Panc1 (cell line): ENCODE measurements around the gene CHRNE. TPM values are rescaled to one million over a fixed set of nuclear protein-coding genes. Genes with fewer than 3 reads are reported as not detected.

Experiments
- ATAC-seq: fragments of 200-7000 bp; cut with Tn5 transposase; 2 replicates; pipeline ENCODE4 v1.9.1; 2020; ENCODE audit warnings: mild to moderate bottlenecking, moderate library complexity
- BruUV-seq: library from RNA; stranded (reverse); fragments of 400-500 nt; replicated peaks from 2 replicates; lab custom pipeline; 2021; lab: Mats Ljungman, UMichigan
- CTCF ChIA-PET: fragments of 300-600 bp; sonication (Branson Sonifier 250); formaldehyde crosslinking; loops from one replicate; lab custom pipeline; 2022; ENCODE audit warnings: antibody characterized with exemption; lab: Charles Lee
- POLR2A ChIA-PET: fragments of 300-600 bp; sonication (Branson Sonifier 250); formaldehyde crosslinking; loops from one replicate; lab custom pipeline; 2022; ENCODE audit warnings: antibody characterized with exemption; lab: Charles Lee
- DNase-seq: peaks from one replicate; pipeline ENCODE4 v3.0.0-alpha.2; 2010; ENCODE audit warnings: low read depth, low spot score
- H3K27ac ChIP-seq: 2 replicates; pipeline ENCODE4 v1.5.1; 2011; ENCODE audit warnings: mild to moderate bottlenecking, low read length, inconsistent platforms
- H3K27me3 ChIP-seq: fragments of 200-500 bp; sonication (Bioruptor generic); 2 replicates; pipeline ENCODE4 v1.6.0; 2014; ENCODE audit warnings: low read length, inconsistent platforms; ENCODE audit not compliant: control insufficient read depth, insufficient read depth
- H3K36me3 ChIP-seq: fragments of 200-500 bp; sonication (Bioruptor generic); 2 replicates; pipeline ENCODE4 v1.5.1; 2014; ENCODE audit warnings: inconsistent platforms, mild to moderate bottlenecking, low read length, moderate library complexity; ENCODE audit not compliant: control insufficient read depth, insufficient read depth
- H3K4me1 ChIP-seq: 2 replicates; pipeline ENCODE4 v1.5.1; 2011; ENCODE audit warnings: inconsistent platforms, mild to moderate bottlenecking, low read length, moderate library complexity; ENCODE audit not compliant: control insufficient read depth, insufficient read depth
- H3K4me3 ChIP-seq, 2 experiments: 2 replicates each; pipeline ENCODE4 v1.5.1; 2011 to 2012; ENCODE audit warnings: low read depth in 2 of 2, low read length in 2 of 2, mild to moderate bottlenecking in 2 of 2, inconsistent platforms in 1 of 2, moderate library complexity in 1 of 2
- H3K9me3 ChIP-seq: fragments of 200-500 bp; sonication (Bioruptor generic); 2 replicates; pipeline ENCODE4 v1.5.1; 2014; ENCODE audit warnings: low read depth, mild to moderate bottlenecking, inconsistent platforms, low read length, moderate library complexity; ENCODE audit not compliant: control insufficient read depth, insufficient read depth
- POLR2AphosphoS5 ChIP-seq: IDR thresholded peaks from 2 replicates; pipeline ENCODE4 v1.6.1; 2012; ENCODE audit warnings: mild to moderate bottlenecking, low read depth, low read length, moderate library complexity
- SIN3A ChIP-seq: IDR thresholded peaks from 2 replicates; pipeline ENCODE4 v1.6.1; 2012; ENCODE audit warnings: low read depth, mild to moderate bottlenecking, low read length, moderate library complexity, borderline replicate concordance; ENCODE audit not compliant: insufficient read depth
- TCF7L2 ChIP-seq: IDR thresholded peaks from 2 replicates; pipeline ENCODE4 v1.6.1; 2011; ENCODE audit warnings: mild to moderate bottlenecking, low read depth, low read length, inconsistent platforms
- in situ Hi-C: cut with HindIII; loops from 2 replicates; pipeline ENCODE4 v1.10.0; 2016; ENCODE audit warnings: low sequenced_read_pairs, low pct_unique_long_range_greater_than_20kb
- intact Hi-C: fragments of 100-400 bp; cut with micrococcal nuclease; formaldehyde crosslinking; loops from one replicate; pipeline ENCODE4 v1.10.0; 2022; ENCODE audit not compliant: unreplicated experiment
- total RNA-seq: library from RNA; stranded (reverse); gene quantifications from one replicate; pipeline ENCODE4 v1.2.1, GENCODE V29; 2021; ENCODE audit not compliant: unreplicated experiment
- TF ChIP-seq, protein P1 (sequence below), 2 experiments: IDR thresholded peaks; 2 replicates each; pipeline ENCODE4 v1.6.1; 2011 to 2012; ENCODE audit warnings: low read depth in 2 of 2, control low read depth in 1 of 2, low read length in 1 of 2, mild to moderate bottlenecking in 1 of 2, moderate library complexity in 1 of 2; ENCODE audit not compliant: insufficient read depth in 1 of 2
- TF ChIP-seq, protein P2 (sequence below): fragments of 450-650 bp; IDR thresholded peaks from 2 replicates; pipeline ENCODE4 v1.5.1; 2017; ENCODE audit warnings: mild to moderate bottlenecking

CHRNE gene
- total RNA-seq, 1 experiment from 2014 or later: 0.13 TPM

- ATAC-seq (no peak), DNase-seq (no peak)
- no peak overlapping the region for H3K27ac ChIP-seq
- ChIA-PET POLR2A (no interaction called here), CTCF (no interaction called here)
- H3K9me3 ChIP-seq: no peaks in the 10 kb centered on the region
- no peaks in the 10 kb centered on the region; the same call in 1 of the 2 replicates for H3K4me1 ChIP-seq
- in situ Hi-C loops: no loop called here
- intact Hi-C loops: no loop called here
- H3K36me3 ChIP-seq: no peaks in the 10 kb centered on the region
- no TSS peak for BruUV-seq
- no peaks in the 10 kb centered on the region for H3K27me3 ChIP-seq
- TF ChIP-seq, protein P1, sequence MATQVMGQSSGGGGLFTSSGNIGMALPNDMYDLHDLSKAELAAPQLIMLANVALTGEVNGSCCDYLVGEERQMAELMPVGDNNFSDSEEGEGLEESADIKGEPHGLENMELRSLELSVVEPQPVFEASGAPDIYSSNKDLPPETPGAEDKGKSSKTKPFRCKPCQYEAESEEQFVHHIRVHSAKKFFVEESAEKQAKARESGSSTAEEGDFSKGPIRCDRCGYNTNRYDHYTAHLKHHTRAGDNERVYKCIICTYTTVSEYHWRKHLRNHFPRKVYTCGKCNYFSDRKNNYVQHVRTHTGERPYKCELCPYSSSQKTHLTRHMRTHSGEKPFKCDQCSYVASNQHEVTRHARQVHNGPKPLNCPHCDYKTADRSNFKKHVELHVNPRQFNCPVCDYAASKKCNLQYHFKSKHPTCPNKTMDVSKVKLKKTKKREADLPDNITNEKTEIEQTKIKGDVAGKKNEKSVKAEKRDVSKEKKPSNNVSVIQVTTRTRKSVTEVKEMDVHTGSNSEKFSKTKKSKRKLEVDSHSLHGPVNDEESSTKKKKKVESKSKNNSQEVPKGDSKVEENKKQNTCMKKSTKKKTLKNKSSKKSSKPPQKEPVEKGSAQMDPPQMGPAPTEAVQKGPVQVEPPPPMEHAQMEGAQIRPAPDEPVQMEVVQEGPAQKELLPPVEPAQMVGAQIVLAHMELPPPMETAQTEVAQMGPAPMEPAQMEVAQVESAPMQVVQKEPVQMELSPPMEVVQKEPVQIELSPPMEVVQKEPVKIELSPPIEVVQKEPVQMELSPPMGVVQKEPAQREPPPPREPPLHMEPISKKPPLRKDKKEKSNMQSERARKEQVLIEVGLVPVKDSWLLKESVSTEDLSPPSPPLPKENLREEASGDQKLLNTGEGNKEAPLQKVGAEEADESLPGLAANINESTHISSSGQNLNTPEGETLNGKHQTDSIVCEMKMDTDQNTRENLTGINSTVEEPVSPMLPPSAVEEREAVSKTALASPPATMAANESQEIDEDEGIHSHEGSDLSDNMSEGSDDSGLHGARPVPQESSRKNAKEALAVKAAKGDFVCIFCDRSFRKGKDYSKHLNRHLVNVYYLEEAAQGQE (IDR thresholded peaks at IDR 0.05; ENCODE audit: insufficient read depth in 1 of 2, low read depth in 2 of 2, low read length in 1 of 2): no peak
- TF ChIP-seq TCF7L2 (no peak), SIN3A (no peak), POLR2AphosphoS5 (no peak)
- TF ChIP-seq, protein P2, sequence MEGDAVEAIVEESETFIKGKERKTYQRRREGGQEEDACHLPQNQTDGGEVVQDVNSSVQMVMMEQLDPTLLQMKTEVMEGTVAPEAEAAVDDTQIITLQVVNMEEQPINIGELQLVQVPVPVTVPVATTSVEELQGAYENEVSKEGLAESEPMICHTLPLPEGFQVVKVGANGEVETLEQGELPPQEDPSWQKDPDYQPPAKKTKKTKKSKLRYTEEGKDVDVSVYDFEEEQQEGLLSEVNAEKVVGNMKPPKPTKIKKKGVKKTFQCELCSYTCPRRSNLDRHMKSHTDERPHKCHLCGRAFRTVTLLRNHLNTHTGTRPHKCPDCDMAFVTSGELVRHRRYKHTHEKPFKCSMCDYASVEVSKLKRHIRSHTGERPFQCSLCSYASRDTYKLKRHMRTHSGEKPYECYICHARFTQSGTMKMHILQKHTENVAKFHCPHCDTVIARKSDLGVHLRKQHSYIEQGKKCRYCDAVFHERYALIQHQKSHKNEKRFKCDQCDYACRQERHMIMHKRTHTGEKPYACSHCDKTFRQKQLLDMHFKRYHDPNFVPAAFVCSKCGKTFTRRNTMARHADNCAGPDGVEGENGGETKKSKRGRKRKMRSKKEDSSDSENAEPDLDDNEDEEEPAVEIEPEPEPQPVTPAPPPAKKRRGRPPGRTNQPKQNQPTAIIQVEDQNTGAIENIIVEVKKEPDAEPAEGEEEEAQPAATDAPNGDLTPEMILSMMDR: no peak
- no peak overlapping the region for H3K4me3 ChIP-seq
These were observed 41.8 kb downstream of the CHRNE start for GRCh38 chr17:4861052-4861451.

DNA sequence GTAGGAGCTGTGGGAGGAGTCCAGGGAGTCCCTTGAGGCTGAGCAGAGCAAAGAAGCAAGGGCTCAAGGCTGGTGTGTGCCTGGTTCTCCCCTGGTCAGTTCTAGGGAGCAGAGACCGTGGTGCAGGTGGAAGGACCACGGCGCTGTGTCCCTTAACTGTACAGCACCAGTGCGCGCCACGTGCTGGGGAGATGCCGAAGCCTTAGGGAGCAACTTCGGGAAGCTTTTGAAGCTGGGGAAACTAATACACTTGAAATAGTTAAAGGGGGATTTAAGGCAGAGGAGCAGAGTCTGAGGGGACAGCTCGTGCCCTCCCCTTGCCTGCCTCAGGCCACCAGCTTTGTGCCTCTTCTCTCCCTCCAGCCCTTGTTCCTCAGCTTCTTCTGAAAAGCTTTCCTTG is 42.2 kb downstream of the CHRNE start:
- intact Hi-C loops: no loop called here
- DNase-seq (no peak), ATAC-seq (no peak)
- Histone ChIP-seq H3K4me3 (no peak overlapping the region), H3K36me3 (no peaks in the 10 kb centered on the region), H3K27ac (no peak overlapping the region), H3K9me3 (no peaks in the 10 kb centered on the region), H3K4me1 (no peaks in the 10 kb centered on the region; the same call in 1 of the 2 replicates), H3K27me3 (no peaks in the 10 kb centered on the region)
- in situ Hi-C loops: no loop called here
- ChIA-PET CTCF (no interaction called here), POLR2A (no interaction called here)
- TF ChIP-seq, protein P2: no peak
- TF ChIP-seq TCF7L2 (no peak), POLR2AphosphoS5 (no peak), SIN3A (no peak)
- TF ChIP-seq, protein P1 (IDR thresholded peaks at IDR 0.05; ENCODE audit: insufficient read depth in 1 of 2, low read depth in 2 of 2, low read length in 1 of 2): no peak
- BruUV-seq: no TSS peak
